KOPT-K1 (cell line): Measurements from ENCODE around the gene TCP11L2.
A peak's percentile ranks its signal among the peaks of the same experiment; 100 is the strongest.

ENCODE experiments used
- H3K27ac ChIP-seq: fragments of 200-600 bp; sonication (generic); 2 replicates; pipeline ENCODE4 v1.5.1; 2016; ENCODE audit warnings: antibody characterized with exemption, mild to moderate bottlenecking, low read depth, low read length; ENCODE audit not compliant: poor library complexity, severe bottlenecking
- H3K36me3 ChIP-seq: fragments of 200-600 bp; sonication (generic); 2 replicates; pipeline ENCODE4 v1.5.1; 2017; ENCODE audit warnings: antibody characterized with exemption, mild to moderate bottlenecking, low read length, moderate library complexity; ENCODE audit not compliant: insufficient read depth
- H3K9me3 ChIP-seq: fragments of 200-600 bp; sonication (generic); 2 replicates; pipeline ENCODE4 v1.5.1; 2017; ENCODE audit warnings: antibody characterized with exemption, low read length, mild to moderate bottlenecking; ENCODE audit not compliant: insufficient read depth, poor library complexity, severe bottlenecking

TCP11L2 gene

DNA sequence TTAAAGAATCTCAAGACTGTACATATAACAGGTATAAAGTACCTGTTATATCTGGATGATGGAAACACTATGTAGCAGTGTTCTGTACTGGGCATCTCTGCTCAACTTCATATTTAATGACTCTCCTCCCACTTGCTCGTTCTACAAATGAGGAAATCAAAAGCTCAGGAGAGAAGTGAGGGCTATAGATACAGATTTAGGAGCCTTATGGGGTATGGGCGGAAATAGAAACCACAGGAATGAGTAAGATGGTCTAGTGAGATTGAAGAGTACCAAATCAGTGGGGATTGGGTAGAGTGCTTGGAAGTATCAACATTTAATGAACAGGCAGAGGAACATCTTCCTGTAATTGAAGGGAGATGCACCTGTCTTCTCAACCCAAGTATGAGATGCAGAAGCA, 31.2 kb downstream of the TCP11L2 start:
- no peaks in the 10 kb centered on the region for H3K36me3 ChIP-seq

DNA sequence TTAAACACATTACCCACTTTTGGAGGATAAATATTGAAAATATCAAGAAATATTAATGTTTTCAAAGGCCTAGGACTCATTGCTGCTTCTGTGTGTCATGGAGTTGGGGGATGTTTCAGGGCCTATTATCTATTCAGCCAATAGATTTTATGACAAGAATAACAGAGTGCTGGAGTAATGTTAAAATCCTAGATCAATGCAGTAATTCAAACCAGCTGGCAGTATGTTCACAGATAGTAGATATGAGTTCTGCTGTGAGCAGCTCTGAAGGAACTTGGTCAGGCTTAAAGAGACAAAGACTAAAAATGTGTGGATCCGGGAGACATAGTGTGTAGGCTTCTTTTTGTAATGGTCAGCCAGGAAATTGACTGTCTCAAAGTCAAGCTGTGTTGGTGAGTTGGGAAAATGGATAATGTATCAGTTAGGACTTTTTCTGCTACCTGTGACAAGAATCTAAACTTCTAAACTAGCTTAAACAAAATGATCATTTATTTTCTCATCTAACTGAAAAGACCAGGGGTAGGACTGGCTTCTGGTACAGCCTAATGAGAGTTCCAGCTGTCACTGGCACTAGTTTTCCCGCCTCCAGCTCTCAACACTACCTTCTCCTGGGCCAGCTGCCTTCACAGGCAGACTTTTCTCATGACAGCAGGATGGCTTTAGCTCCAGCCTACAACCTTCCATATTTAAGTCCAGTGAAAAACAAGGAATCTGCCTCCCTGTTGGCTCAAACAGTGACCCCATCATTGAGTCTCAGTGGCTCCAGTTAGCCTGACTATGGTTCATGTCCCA, 38.7 kb downstream of the TCP11L2 start:
- Histone ChIP-seq H3K27ac (no peak overlapping the region), H3K9me3 (no peaks in the 10 kb centered on the region)

More for the DNA sequence above, 31.2 kb downstream of the TCP11L2 start:
- no peaks in the 10 kb centered on the region for H3K9me3 ChIP-seq
- no peak overlapping the region for H3K27ac ChIP-seq

DNA sequence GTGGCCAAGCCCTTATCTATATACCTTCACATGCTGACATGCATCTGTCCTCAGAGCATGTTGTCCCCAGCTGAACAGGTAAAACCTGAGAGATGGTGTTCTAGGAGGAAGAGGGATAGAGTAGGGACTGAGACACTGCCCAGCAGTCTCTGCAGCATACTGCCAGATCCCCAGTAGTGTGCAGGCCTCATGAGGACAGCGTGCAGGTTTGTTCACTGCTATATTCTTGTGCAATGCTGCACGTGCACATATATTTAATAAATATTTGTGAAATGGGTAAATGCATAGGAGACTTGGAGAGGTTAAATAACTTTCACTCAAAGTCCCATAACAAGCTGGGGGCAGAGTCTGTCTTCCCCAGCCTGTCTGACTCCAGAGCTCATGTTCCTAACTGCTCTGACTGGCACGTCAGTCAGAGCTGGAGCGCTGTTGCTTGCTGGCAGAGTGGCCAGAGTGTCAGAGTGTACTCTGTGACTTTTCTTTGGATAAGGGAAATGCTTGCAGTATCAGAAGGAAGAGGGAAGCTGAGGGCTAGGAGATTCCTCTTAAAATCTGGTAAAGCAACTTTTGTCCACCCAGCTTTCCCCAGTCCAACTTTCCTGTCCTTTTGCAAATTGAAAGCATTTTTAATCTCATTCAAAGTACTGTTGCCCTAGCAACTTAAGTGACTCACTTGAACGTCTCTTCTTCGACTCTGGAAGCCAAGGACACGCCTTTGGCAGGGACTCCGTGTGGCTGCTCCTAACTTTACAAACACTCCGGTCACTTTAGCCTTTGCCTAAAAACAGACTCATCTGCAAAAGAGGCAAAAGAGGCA, 40.1 kb downstream of the TCP11L2 start:
- H3K9me3 ChIP-seq = no peaks in the 10 kb centered on the region
- H3K36me3 ChIP-seq = no peaks in the 10 kb centered on the region
- no peak overlapping the region for H3K27ac ChIP-seq

More for the DNA sequence above, 38.7 kb downstream of the TCP11L2 start:
- no peaks in the 10 kb centered on the region for H3K36me3 ChIP-seq

DNA sequence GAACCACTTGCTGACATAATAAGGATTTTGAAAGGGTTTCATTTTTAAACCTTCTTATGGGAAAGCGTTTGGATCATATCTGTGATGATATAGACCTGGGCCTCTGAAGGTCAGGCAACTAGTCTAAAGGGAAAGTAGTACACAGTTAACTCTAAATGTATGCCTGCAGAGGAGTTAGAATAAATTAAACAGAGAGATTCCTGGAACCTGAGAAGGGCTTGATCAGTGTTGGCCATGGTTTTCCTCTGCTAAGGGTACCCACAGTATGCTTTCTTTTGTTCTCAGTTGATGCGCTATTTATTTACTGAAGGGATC, 40.6 kb downstream of the TCP11L2 start:
- Histone ChIP-seq H3K9me3 (no peaks in the 10 kb centered on the region), H3K27ac (no peak overlapping the region), H3K36me3 (no peaks in the 10 kb centered on the region)

DNA sequence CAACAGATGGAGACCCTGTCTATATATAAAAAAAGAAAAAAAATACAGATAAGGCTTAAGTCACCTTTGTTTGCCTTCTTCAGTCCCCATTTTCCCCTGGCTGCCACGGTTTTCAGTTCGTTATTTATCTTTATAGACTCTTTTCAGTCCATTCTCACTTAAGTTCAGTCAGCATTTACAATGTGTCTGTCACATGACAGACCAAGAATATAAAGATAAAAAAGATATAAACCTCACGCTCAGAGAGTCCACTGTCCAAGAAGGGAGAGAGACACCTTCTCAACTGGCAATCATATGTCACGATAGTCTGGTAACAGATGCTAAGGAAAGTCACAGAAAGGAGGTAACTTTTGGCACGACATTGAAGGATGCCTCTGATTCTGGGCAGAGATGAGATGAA, 41.6 kb downstream of the TCP11L2 start:
- H3K36me3 ChIP-seq = no peaks in the 10 kb centered on the region
- no peaks in the 10 kb centered on the region for H3K9me3 ChIP-seq
- no peak overlapping the region for H3K27ac ChIP-seq

DNA sequence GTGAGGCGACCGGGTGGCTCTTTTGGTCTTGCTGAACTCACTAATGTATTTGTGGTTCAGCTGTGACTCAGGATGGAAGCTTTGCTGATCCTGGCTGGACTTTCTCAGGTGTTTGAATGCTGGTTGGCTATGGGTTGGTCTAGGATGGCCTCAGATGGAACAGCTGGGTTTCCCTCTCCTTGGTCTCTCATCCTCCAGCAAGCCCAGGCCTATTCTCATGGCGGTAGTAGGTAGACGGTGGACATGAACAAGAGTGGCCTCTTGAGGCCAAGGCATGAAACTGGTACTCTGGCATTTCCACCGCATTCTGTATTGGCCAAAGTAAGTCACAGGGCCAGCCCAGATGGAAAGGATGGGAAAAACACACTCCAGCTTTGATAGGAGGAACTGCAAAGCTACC, 43.2 kb downstream of the TCP11L2 start:
- Histone ChIP-seq H3K36me3 (no peaks in the 10 kb centered on the region), H3K9me3 (no peaks in the 10 kb centered on the region), H3K27ac (no peak overlapping the region)

DNA sequence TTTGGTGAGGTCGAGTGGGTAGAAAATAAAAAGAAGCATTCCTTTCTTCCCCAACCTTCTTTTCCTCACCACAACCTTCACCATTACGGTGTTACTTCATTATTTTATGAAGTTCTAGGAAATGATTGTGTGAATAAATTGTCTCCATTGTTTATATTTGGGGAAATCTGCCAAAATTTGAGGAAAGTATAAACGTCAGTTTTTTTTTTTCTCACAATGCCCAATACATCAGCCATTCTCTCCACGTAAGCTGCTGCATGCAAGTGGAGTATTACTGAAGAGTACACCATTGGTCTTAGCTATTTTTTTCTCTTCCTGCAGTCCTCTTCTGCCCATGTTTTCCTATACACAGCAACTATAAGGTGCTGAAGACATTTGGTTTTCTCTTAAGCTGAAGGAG, 45.9 kb downstream of the TCP11L2 start:
- Histone ChIP-seq H3K27ac (no peak overlapping the region), H3K9me3 (no peaks in the 10 kb centered on the region), H3K36me3 (no peaks in the 10 kb centered on the region)

DNA sequence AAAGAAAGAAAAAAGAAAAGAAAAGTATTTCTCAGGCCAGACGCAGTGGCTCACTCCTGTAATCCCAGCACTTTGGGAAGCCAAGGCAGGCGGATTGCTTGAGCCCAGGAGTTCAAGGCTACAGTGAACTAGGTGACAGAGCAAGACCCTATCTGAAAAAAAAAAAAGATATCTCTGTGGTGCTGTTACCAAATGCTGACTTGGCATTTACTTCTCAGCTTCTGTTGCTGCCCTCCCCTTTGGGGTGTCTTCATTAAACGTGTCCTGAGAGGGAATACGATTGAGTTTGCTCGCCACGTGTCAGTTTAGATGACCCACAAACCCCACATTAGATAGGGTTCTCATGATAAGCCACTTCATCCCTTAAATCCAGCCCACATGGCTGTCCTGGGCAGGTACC, 50.6 kb downstream of the TCP11L2 start:
- Histone ChIP-seq H3K27ac (no peak overlapping the region), H3K9me3 (no peaks in the 10 kb centered on the region), H3K36me3 (no peaks in the 10 kb centered on the region)

DNA sequence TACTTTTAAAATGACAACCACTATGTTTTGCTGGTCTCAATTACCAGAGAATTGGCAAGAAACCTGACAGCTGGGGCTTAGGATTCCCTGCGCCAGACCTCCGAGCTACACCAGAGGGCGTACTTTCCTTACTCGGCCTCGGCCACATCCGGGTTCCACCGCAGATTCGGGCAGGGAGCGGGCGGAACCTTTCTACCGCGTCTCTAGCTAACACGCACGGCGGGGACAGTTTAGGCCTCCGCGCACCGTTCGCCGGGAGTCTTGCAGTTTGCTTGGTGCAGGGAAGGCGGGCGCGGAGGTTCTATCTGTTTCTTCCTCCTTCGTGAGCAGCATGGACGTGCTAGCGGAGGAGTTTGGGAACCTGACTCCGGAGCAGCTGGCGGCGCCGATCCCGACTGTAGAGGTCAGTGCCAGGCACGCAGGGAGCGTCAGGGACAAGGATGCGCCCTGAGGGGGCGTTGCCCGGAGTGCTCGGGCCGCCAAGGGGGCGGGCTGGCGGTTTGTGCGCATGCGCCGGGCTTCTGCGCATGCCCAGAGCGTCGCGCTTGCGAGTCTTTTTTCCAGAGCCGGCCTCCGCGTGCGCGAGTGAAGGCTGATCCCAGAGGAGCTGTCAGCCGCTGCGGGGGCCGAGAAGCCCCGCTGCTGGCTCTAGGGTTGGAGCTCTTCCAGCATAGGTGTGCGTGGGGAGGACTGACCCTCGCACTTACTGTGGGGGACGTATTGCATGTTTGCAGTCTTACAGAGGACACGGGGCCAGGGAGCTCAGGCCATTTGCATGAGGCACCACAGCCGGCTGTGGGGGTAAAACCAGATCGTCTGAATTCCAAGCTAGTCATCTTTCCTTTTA, 55.2 kb downstream of the TCP11L2 start, which contains the start of gene POLR3B:
Gene POLR3B (plus strand): TSS at position 200 of the 847 bp plus-strand sequence. CDS start 132 bp downstream, at position 332.
- Histone ChIP-seq H3K36me3 (no peaks in the 10 kb centered on the region), H3K9me3 (no peaks in the 10 kb centered on the region), H3K27ac (peak within 1 kb of the TSS; percentile 77)

DNA sequence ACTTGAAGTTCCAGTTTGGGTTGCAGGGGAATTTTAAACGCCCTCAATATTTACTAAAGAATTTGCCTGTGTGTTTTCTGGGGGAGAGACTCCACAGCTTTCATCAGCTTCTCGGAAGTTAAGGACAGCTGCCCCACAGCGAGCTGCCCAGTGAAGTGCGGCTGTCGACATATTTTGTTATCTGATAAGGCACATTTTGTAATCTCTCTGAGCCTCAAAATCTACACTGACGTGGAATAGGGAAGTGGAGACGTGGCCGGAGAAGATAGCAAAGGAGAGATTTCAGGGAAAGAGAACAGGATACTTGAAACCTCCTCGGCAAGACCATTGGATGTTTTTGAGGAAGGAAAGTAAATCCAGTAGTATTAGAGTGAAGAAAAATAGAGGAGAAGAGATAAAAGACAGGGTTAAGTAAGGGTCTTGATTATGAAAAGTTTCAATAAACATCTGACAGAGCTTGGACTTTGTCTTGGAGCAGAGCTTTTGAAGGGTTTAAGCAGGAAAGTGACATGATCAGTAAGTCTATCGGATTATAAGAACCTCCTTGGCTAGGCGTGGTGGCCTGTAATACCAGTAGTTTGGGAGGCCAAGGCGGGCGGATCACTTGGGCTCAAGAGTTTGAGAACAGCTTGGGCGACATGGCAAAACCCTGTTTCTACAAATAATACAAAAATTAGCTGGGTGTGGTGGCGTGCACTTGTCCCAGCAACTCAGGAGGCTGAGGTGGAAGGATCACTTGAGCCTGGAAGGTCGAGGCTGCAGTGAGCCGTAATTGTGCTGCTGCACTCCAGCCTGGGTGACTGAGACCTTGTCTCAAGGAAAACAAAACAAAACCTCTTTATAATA, 56.1 kb downstream of the TCP11L2 start:
- Histone ChIP-seq H3K9me3 (no peaks in the 10 kb centered on the region), H3K36me3 (no peaks in the 10 kb centered on the region), H3K27ac (peak overlapping the region; percentile 77)

DNA sequence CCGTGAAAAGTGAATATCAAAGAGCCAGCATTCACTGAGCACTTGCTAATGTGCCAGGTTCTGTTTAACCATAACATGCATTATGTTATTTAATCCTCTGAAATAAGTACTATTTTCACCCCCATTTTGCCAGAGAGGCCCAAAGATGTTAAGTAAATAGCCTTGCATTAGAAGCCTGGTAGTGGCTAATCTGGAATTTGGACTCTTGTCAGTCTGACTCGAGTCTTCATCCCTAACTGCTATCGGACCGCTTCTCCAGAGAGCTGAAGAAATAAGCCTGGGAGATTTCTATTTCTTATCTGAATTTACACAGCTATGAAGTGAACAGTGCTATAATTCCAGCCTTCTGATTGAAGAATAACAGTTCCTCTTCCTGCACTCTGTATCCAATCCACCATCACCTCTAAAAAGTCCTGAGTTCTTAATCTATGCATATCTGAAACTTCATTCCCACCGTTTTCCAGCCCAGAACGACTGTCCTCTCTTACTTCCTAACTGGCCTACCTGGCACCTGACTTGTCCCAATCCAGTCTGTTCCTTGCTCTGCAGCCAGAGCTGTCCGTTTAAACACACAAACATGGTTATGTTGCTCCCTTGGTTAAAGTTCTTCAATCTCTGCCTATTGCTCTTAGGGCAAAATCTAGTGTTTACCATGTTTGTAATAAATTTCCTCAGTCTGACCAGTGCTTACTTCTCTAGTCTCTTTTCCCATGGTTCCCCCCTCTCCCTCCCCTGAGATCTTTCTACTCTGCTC, 57.3 kb downstream of the TCP11L2 start:
- Histone ChIP-seq H3K27ac (no peak overlapping the region), H3K9me3 (no peaks in the 10 kb centered on the region), H3K36me3 (peaks cover 9% of the 10 kb centered on the region; the same call in 1 of the 2 replicates)

DNA sequence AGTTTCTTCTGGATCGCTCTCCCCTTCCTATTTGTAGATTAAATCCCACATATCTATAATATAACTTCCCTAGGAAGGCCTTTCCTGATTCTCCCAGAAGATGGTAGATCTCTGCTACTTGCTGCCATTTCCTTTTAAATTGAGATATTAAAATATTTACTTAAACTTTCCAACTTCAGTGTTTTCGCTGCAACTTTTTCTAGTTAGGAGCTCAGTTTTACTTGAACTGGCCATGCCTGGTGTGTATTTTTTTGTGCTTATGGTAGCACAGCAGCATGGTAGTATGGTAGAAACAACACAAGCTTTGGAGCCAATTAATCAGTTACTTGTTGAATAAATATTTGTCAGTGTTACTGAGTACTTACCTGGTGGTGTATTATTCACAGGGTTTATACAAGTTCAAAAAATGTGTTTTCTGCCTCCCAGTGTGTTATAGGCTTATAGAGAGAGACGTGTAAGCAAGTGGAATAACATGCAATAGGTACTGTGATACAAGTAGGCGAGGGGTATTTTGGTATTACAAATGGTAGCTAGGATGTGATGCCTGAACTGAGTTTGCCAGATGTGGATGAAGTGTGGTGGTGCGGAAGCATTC, 58.0 kb downstream of the TCP11L2 start:
- peaks cover 14% of the 10 kb centered on the region; the same call in 1 of the 2 replicates for H3K36me3 ChIP-seq
- no peak overlapping the region for H3K27ac ChIP-seq

DNA sequence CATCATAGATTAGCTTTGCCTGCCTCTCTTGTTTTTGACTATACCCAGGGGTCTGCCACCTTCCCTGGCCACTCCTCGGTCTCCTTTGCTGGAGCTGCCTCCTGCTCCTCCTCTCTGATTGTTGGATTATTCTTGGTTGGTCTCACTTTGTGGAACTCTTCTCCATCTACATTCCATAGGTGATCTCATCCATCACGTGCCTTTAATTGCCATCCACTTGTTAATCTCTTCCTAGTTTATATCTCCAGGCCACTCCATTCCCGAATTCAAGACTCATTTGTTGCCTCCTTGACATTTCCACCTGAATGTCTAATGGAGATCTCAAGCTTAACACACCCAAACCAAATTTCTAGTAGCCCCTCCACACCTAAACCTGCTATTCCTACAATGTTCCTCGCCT, 60.4 kb downstream of the TCP11L2 start:
- no peaks in the 10 kb centered on the region for H3K9me3 ChIP-seq

More for the DNA sequence above, 58.0 kb downstream of the TCP11L2 start:
- H3K9me3 ChIP-seq = no peaks in the 10 kb centered on the region

More for the DNA sequence above, 60.4 kb downstream of the TCP11L2 start:
- Histone ChIP-seq H3K36me3 (peaks cover 21% of the 10 kb centered on the region; the same call in 1 of the 2 replicates), H3K27ac (no peak overlapping the region)
